Measurements from ENCODE around the gene MAP7D1.
"Not testable (repeated sequence)": the region's sequence is repeated elsewhere in the genome, so short reads cannot be mapped to it uniquely, and the experiment has no call there.

Gene MAP7D1

DNA sequence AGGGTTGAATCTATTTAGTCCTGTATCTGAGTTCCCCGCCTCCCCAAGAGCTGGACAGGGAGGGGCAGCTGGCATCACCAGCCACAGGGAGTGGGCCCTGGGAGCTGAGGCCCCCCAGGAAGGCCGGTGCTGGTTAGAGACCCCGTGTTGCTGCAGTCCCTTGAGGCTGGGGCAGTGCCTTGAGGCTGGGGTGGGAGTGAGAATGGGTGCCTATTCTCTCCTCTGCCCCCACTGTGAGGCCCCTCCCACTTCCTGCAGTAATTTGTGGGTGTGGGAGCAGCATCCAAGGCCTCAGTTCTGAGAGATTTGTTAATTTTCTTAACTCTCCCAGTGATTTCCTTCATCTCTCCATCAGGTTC lies 4.1 kb upstream of the MAP7D1 start:
- peak; percentile 43 for DNase-seq (ENCODE audit: low read depth)

DNA sequence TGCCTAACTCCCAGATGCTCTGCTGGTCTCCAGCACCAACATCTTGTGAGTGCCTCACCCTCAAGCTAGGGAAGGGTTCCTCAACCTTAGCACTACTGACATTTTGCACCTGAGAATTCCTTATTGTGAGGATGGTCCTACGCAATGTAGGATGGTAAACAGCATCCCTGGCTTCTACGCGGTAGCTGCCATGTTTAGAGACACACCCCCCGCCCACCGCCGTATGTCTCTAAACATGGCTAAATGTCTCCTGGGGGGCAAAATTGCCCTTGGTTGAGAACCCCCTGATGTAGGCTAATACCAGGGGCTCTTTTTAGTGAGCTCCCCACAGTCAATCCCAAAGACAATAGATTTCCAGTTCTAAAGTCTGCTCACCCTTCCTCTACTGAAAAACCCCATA lies 2.5 kb upstream of the MAP7D1 start:
- no peak for DNase-seq (ENCODE audit: low read depth)

DNA sequence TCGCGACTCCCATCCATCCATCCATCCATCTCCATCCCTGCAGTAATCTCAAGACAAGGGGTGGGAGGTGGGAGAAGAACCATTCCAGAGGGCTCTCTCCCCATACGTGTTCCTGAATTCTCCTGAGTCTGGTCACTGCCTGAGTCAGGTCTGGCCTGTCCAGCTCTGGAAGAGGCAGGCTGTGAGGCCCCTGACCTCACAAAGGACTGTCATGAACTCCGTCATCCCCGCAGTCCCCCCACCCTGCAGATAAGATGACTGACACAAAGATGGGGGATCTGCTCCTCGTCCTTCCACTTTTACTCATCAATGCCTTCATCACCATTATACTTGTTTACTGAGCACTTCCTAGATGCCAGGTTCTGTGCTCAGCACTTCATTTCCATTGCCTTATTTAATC lies 1.6 kb upstream of the MAP7D1 start:
- DNase-seq (ENCODE audit: low read depth) = no peak

DNA sequence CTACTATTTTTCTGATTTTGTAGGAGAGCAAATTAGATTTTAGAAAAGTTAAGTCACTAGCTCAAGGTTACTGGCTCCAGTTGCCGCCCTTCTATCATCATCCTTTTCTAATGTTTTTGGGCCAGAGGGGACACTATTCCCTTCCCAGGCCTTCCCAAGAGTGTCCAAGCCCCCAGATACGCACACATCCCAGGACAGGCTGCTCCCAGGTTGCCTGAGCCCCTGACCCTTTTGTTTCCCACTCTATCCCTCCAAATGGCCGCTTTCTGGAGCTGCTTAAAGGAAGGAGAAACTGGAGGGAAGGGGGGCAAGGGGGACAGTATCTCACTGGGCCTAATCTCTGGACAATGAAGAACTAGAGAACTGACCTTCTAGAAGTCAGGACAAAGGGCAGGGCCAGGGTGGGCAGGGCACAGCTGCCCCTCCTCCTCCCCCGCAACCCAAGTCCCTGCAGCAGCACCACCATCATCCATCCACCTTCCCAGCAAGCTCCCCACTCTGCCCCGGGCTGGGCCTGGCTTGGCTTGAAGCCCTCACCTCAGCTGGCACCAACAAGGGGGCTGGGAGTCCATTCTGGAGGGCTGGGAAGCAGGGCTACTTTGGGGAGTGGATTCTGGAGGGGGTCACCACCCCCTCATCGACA lies 1.1 kb upstream of the MAP7D1 start:
- no peak for DNase-seq (ENCODE audit: low read depth)

DNA sequence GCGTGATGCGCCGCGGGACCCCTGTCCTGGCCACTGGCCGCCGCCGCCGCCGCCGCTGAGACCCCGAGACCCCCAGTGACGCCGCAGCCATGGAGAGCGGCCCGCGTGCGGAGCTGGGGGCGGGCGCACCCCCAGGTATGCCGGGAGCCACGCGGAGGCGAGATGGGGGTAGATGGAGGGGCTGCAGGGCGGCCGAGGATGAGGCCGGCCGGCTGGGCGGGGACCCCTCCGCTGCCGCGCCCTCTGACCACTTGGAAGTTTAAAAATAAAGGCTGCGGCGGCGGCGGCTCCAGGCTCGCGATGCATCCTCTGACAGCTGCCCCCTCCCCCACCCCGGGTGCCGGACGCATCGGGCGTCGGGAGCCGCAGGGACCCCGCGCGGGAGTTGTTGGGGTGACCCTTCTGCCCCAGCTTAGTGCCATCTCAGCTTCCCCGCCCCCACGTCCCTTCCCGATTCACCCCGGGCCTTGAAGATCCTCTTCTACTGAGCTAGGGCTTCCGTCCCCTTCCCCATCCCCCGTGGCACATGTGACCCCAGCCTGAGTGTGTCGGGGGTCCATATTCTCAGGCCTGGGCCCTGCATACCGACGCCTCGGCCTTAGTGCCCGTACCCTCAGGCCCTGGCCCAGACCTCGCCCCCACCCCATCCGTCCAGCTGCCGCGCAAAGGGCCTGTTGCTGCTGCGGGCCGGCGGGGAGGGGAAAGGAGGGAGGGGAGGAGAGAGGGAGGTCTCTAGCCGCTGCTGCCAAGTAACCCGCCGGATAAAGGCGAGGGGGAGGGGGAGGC lies 562 bp downstream of the MAP7D1 start:
- peak; percentile 48 for DNase-seq (ENCODE audit: low read depth)

DNA sequence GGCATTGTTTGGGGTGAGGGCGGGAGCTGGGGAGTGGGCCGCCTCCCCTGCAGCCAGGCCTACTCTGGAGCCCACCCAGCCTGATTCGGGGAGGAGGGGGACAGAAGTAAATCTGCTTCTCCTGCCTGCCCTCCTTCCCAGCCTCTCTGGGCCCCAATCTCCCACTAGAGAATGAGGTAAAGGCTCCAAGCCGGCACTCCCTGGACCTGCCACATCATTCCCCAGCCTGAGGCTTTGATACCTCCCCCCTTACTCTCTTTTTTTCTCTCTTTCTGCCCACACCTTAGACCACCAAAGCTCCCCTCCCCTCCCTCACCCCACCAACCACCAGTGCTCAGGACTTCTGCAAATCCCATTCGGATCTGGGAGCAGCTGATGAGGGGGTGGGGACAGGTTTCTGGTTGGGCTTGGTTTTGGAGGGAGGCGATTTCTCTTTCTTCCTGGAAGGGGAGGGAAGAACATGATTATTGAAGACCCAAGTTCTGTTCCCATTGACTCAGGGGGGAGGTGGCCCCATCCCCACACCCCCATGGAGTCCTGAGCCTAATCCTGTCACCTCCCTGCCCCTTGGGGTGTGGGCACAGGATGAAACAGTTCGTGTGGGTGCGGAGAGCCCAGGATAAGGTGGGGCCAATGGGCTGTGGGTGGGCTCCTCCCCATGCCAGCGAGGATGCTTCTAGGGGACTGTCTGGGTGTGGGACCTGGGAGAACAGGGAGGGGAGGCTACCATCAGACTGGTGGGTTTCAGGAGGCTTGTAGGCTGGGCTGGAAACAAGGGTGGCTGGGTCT lies 1.3 kb downstream of the MAP7D1 start:
- DNase-seq (ENCODE audit: low read depth) = no peak

DNA sequence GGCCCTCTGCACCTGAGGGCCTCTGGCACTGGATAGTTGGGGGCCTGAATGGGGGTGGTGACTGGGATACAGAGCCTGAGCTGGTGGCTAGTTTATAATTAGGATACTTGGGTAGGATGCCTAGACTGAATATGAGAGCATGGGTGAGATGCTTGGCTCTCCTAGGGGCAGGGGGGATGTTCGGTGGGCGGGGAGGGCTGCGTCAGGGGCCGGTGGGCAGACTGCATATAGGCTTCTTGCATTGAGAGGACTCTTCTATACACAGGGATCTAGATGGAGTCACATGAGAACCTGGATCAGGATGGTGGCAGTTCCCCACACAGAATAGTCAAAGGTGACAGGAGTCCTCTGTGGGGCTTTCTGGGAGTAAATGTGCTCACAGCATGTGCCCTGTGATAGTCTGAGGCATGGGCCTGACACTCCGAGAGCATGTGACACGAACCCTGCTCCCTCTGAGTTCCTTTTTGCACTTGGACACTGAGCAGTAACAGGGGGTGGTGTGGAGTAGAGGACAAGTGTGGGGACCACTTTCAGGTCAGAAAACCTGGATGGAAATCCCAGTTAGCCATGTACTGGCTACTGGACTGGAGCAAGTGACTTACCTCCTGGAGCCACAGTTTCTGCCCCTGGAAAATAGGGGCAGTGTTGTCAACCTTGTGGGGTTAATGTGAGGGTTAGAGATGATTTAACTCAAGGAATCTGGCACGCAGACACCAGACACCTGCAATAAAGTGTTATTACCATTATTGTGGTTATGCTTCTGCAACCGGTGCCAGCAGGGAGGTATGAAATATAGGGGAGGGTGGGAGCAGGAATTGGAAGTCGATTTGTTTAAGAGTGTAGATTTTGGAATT lies 2.2 kb downstream of the MAP7D1 start:
- DNase-seq (ENCODE audit: low read depth) = no peak

DNA sequence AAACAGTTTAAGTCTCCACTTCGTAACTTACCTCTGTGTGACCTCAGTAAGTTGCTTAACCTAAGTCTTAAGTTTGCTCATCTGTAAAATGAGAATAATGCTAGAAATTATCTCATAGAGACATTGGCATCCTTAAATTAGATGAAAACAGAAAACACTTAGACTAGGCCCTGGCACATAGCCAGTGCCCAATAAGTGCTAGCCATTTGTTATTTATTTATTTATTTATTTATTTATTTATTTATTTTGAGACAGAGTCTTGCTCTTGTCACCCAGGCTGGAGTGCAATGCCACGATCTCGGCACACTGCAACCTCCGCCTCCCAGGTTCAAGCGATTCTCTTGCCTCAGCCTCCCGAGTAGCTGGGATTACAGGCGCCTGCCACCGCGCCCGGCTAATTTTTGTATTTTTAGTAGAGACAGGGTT lies 2.9 kb downstream of the MAP7D1 start:
- DNase-seq (ENCODE audit: low read depth) = not testable (repeated sequence)

DNA sequence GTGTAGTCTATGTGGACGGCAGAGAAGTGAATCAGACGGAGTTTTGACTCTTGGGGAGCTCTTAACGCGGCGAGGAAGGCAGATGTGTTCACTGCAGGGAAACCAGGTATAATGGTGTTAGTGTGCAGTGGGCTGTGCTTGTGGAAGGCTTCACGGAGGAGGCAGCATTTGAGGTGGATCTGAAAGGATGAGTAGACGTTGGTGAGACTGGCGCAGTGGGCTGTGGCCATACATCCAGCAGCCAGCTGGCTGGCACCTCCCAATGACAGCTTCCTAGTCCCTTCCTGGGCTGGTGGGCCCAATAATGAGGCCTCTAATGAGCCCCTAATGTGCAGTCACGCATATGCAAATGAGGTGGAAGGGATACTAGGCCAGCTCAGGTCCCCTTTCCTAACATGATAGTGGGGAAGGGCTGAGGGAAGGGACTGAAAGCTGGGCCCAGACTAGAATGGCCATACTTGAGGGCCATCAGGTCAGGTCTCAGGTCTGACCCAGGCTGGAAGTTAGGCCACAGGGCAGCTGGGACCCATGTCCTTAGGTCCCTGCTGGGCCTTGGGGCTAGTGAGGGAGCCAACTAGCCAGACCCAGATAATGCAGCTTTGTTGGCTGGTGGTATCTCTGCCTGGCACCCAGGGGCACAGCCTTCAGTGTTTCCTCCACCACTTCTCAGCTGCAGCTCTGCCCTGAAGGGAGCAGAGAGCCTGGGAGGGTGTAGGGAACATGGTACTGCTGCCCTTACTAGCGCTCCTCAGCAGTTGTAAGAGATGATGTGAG lies 3.8 kb downstream of the MAP7D1 start:
- DNase-seq (ENCODE audit: low read depth) = no peak

DNA sequence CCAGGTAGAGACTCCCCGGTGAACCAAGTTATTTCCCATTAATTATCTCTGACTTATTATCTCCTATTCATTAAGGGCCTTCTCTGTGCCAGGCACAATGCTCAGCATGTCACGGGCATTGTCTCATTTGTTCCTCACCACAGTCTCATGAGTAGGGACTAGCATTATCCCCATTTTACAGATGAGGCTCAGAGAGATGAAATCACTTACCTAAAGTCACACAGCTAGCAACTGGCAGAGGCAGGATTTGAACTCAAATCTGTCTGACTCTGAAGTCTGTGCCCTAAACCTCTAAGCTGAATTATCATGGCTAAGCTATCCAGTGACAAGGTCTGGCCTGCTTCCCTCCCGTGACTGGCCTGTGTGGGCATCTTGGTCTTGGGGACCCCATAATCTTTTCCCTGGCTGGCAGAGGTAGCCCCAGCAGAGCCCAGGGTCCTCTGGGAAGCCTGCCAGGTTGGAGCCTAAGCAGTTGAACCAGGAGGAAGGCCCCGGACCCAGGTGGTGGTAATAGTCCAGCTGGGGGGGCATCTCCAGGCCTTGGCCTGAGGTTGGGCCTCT lies 4.5 kb downstream of the MAP7D1 start:
- DNase-seq (ENCODE audit: low read depth) = no peak

DNA sequence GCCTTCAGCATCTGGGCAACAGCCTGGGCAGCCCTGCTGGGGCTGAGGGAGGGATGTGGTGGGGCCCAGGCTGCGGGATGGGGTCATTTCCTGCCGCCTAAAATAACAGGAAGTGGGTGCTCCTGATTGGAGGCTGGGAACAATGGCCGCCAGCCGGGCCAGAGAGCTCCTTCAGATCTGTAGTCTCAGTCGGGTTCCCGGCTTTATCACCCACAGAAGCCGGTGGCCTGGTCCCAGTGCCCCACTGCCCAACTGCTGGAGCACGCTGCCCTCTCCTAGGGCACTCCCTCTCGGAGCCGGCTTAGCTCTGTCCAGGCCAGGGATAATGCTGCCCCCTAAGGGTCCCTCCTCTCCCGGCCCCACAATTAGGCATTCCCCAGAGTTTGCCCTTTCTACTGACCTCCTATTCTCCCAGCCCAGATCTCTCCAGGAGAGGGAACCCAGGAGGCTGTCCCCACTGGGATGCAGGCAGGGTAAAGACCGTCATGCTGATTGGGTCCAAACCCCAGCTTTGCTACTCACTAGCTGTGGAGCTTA lies 5.1 kb downstream of the MAP7D1 start:
- DNase-seq (ENCODE audit: low read depth) = peak; percentile 48

DNA sequence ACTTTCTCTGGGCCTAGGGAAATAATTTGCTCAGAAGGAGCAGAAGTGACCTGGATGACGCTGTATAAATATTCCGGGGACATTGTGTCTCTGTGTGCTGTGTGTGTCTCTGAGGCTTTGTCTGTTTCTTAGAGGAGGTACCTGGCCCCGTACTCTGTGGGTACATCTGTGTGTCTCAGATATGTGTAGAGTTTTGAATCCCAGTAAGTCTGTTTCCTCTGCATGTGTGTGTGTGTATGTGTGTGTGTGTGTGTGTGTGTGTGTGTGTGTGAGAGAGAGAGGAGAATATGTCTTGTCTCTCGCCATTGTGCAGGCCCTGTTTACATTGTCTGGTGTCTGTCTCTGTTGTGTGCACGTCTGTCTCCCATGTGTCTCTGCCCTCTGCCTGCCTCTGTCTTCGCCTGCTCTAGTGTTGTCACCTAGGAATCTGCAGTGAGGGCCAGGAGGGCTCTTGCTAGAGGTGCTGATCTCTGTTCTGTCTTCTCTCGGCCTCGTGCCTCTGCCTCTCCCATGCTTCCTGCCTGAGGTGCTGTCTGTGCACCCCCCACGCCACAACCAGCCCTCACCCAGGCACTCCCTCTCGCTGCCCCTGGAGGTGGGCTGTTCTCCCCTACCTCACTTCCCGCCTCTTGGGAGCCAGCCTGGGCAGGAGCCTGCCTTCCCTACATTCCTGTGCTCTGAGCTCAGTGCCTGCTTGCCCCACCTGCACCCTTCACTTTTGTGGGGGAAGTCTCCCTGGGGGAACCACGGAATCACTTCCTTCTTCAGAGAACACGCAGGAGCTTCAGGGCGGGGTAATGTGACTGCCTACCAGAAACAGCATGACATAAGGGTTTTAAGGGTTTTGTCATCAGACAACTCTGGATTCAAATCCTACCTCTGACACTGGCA lies 5.9 kb downstream of the MAP7D1 start:
- peak; percentile 25 for DNase-seq (ENCODE audit: low read depth)

DNA sequence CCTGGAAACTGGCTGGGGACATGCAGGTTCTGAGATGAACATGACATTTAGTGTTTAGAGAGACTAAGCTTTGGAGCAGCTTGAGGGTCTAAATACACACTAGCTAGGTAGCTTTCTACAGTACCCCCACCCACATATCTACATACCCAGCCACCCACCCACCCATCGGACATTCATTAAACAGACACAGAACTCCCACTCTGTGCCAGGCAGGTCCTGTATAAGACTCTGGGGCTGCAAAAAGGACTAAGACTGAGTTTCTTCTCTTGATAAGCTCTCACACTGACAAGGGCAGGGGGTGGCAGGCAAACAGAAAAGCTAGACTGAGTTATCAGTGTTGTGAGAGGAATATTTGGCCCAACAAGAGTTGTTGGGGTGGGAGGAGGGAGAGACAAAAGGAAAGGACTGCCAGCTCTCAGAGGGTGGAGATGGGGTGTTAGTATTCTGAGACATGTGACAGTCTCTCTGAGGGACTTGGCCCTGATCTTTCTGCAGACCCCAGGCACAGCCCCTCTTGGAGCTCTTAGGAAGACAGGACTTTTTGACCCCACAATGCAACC lies 6.8 kb downstream of the MAP7D1 start:
- DNase-seq (ENCODE audit: low read depth) = no peak

DNA sequence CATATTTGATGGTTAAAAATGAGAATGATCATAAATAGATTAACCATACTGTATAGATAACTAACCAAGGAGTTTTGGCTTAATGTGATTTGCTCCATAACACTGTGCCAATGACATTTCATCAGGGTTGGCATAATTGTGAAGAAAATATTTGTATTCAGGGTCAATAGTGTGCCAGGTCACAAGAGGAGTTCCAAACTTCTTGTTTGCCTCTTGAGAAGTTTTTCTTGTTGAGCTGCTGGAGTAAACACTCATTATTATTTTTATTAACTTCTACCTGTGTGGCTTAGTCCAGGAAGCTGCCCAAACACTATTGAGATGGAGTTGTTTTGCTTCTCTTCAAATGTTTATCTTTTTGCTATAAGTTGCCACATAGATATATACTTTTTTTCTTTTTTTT lies 7.5 kb downstream of the MAP7D1 start:
- DNase-seq (ENCODE audit: low read depth) = no peak

DNA sequence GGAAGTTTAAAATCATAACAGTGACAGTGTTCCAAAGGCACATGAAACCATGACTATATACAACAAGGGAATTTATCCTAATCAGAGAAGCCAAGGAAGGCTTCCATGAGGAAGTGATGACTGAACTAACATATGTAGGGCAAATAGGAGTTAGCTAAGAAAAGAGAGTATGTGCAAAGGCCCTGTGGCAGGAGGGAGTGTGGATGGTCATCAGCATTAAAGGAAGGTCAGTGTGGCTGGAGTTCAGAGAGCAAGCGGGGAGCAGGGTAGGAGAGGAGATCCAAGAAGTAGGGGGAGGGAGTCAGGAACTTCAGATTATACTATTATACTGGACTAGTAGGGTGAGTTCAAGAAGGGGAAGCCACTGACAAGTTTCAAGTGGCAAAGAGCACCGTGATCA lies 8.4 kb downstream of the MAP7D1 start:
- DNase-seq (ENCODE audit: low read depth) = no peak

DNA sequence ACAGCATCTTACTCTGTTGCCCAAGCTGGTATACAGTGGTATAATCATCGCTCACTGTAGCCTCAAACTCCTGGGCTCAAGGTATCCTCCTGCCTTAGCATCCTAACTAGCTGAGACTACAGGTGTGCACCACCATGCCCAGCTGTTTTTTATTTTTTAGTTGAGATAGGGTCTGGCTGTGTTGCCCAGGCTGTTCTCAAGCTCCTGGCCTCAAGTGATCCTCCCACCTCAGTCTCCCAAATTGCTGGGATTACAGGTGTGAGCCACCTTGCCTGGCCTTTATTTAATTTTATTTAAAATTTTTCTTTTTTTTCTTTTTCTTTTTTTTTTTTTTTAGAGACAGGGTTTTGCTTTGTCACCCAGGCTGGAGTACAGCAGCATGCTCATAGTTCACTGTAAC lies 9.2 kb downstream of the MAP7D1 start:
- no peak for DNase-seq (ENCODE audit: low read depth)

DNA sequence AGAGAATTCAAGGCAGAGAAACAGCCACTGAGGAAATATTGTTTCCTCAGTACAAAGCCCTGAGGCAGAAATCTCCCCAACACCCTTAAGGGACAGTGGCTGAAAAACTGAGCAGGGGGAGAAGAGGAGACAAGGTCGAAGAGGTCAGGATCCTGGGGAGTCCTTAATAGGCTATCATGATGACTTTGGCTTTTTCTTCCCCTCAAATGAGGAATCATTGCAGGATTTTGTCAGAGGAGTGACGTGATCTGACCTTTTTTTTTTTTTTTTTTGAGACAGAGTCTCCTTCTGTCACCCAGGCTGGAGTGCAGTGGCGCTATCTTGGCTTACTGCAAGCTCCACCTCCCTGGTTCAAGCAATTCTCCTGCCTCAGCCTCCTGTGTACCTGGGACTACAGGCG lies 10.2 kb downstream of the MAP7D1 start:
- no peak for DNase-seq (ENCODE audit: low read depth)

DNA sequence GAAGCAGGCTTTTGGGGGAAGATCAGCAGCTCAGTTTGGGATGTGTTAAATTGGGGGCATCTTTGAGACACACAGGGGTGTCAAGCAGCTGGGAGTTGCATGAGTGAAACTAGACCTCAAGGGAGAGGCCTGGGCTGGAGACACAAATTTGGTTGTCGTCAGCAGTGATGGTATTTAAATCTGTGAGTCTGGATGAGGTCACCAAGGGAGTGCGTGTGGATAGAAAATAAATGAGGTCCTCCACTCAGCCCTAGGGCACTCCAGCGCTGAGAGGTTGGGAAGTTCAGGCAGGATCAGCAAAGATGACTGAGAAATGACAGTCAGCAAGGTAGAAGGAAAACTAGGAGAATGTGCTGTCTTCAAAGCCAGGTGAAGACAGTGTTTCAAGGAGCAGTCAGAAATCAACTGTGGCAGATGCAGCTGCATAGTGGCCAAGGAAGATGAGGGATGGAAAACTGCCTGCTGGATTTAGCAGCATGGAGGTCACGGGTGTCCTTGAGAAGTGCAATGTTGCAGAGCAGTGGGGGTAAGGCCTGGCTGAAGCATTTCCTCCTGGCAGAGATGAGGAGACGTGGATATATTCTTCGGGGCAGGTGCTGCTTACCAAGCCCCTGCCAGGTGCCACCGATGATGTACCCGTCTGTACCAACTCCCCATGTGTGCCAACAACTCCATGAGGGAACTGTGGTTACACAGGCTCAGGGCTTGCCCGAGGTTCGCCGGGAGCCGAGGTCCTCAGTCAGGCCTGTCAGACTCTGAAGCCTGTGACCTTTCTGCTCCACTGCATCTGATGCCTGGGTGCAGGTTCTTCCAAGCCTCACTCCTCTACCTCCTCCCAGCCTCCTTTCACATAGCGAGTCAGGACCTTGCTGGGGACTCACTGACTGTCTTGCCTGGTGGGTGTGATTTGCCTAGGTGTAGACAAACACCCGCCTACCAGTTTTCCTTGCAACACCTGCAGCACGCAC lies 11.3 kb downstream of the MAP7D1 start:
- no peak for DNase-seq (ENCODE audit: low read depth)

Data from stimulated activated CD8-positive, alpha-beta memory T cell treated with anti-CD3 and anti-CD28 coated beads, Interleukin-4, amount 100 ng/mL, for 24 hours (primary cell).